Lung (tissue), 13 donors: ENCODE results near the gene PCAT6. TPM values are rescaled to one million over a fixed set of nuclear protein-coding genes. Genes with fewer than 3 reads are reported as not detected.
A peak's percentile ranks its signal among the peaks of the same experiment; 100 is the strongest.

Source experiments
- ATAC-seq: fragments of 200-7000 bp; cut with Tn5 transposase; one replicate; pipeline ENCODE4 v1.9.1; 2020; ENCODE audit warnings: moderate number of reproducible peaks; ENCODE audit not compliant: insufficient read depth, low FRiP score
- DNase-seq, 3 donors: peaks; one replicate each; pipeline ENCODE4 v3.0.0-alpha.2; 2013 to 2017
- H3K27ac ChIP-seq, 2 donors: one replicate each; pipeline ENCODE4 v1.5.1; 2013; ENCODE audit warnings: mild to moderate bottlenecking in 2 of 2, moderate library complexity in 2 of 2, control low read depth in 1 of 2, inconsistent platforms in 1 of 2, low read depth in 1 of 2, low read length in 1 of 2
- H3K27me3 ChIP-seq, 3 donors: one replicate each; pipeline ENCODE4 v1.5.1; 2013; ENCODE audit warnings: low read length in 2 of 3; ENCODE audit not compliant: control insufficient read depth in 3 of 3, insufficient read depth in 3 of 3
- H3K36me3 ChIP-seq, 4 donors: one replicate each; pipeline ENCODE4 v1.5.1; 2013; ENCODE audit warnings: low read length in 4 of 4, mild to moderate bottlenecking in 1 of 4, moderate library complexity in 1 of 4; ENCODE audit not compliant: control insufficient read depth in 4 of 4, insufficient read depth in 4 of 4
- H3K4me1 ChIP-seq, 5 donors: one replicate each; pipeline ENCODE4 v1.5.1; 2013; ENCODE audit warnings: low read length in 5 of 5, mild to moderate bottlenecking in 2 of 5, moderate library complexity in 1 of 5; ENCODE audit not compliant: control insufficient read depth in 5 of 5, insufficient read depth in 5 of 5
- H3K4me3 ChIP-seq: one replicate; pipeline ENCODE4 v1.5.1; 2013; ENCODE audit warnings: mild to moderate bottlenecking, control low read depth, moderate library complexity
- H3K9ac ChIP-seq, 2 donors: one replicate each; pipeline ENCODE4 v1.5.1; 2013; ENCODE audit warnings: low read length in 2 of 2, control low read depth in 1 of 2; ENCODE audit not compliant: insufficient read depth in 1 of 2
- H3K9me3 ChIP-seq, 4 donors: one replicate each; pipeline ENCODE4 v1.5.1; 2013; ENCODE audit warnings: low read length in 3 of 4, mild to moderate bottlenecking in 1 of 4, moderate library complexity in 1 of 4; ENCODE audit not compliant: control insufficient read depth in 4 of 4, insufficient read depth in 3 of 4
- WGBS, 2 donors: extraction: QIAGEN DNeasy Blood & Tissue Kit; methylation state at CpG; one replicate each; pipeline ENCODE4 v1.1.7; 2013; 5-methylcytosine and 5-hydroxymethylcytosine counted together
- polyA plus RNA-seq, 2 donors: library from polyadenylated mRNA; stranded (reverse); fragments of 200-250 nt; gene quantifications; one replicate each; pipeline ENCODE4 v1.2.1, GENCODE V29; 2013
- small RNA-seq: library from RNA; depleted of rRNA; stranded (forward); fragments of <200 nt; gene quantifications from one replicate; pipeline ENCODE3, GENCODE V24; 2014; ENCODE audit warnings: low replicate concordance
- total RNA-seq, 2 donors: library from RNA; depleted of rRNA in 1 of 2; stranded (reverse); fragments of >200 nt in 1 of 2; gene quantifications; one replicate each; pipeline ENCODE4 v1.2.1, GENCODE V29; 2014 to 2021
- TF ChIP-seq, protein P1 (sequence below): IDR thresholded peaks from 2 replicates; pipeline ENCODE4 v1.5.1; 2012; ENCODE audit warnings: mild to moderate bottlenecking; ENCODE audit errors: control extremely low read depth, extremely low read depth
- donor health status: control.
- donor health status: control.
- donor health status: Bipolar disorder and iron deficiency.
- donor health status: healthy.
- donor health status: DM: yes; HTN: yes; CAD: no.

PCAT6 gene
- total and polyA plus RNA-seq, 4 donors, result 0.84 to 1.8 (median 1.3) TPM; not detected in 1

DNA sequence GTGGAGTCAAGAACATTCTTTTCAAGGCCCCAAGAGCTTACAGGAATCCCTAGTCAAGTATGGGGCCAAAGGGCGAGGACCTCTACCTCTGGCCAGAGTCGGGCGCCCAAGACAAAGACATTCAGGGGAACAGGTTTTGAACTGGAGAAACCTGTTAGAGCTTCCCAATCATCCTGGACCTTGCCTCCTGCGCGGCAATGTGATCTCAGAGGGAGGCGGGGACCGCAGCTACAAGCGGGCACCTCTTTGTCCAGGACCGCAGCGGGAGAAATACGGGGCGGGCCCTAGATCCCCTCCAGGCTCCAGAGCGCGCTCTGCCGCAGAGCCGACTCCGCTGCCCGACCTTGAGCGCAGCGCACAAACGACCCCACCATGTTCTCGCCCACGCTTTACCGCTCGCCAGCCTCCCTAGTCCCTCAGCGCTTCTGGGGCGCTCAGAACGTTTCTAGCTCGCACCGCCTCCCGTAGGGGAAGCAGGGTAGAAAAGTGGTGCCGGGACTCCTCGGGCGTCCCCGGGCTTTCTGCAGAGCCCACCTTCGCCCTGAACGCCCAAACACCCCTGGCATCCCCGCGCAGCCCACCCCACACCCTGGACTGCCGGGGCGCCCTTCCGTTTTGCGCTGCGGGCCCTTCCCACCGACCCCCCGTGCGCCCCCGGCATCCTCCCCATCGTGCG lies 50.1 kb downstream of the PCAT6 start:
- ATAC-seq (peak; percentile 73), DNase-seq (peak; percentile 74 to 80 (median 80))
- 2 to 3% methylated on average over 49 to 50 of the region's 50 CpGs for WGBS, 2 donors
- peak overlapping the region in 1 of 2 donors; percentile 7 for H3K27ac ChIP-seq
- TF ChIP-seq, protein P1, sequence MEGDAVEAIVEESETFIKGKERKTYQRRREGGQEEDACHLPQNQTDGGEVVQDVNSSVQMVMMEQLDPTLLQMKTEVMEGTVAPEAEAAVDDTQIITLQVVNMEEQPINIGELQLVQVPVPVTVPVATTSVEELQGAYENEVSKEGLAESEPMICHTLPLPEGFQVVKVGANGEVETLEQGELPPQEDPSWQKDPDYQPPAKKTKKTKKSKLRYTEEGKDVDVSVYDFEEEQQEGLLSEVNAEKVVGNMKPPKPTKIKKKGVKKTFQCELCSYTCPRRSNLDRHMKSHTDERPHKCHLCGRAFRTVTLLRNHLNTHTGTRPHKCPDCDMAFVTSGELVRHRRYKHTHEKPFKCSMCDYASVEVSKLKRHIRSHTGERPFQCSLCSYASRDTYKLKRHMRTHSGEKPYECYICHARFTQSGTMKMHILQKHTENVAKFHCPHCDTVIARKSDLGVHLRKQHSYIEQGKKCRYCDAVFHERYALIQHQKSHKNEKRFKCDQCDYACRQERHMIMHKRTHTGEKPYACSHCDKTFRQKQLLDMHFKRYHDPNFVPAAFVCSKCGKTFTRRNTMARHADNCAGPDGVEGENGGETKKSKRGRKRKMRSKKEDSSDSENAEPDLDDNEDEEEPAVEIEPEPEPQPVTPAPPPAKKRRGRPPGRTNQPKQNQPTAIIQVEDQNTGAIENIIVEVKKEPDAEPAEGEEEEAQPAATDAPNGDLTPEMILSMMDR, result no peak
- H3K27me3 ChIP-seq, result no peaks in the 10 kb centered on the region
- no peaks in the 10 kb centered on the region for H3K9me3 ChIP-seq
- H3K4me3 ChIP-seq, result peak overlapping the region; percentile 59
- no peak overlapping the region for H3K9ac ChIP-seq
- H3K36me3 ChIP-seq, result no peaks in the 10 kb centered on the region
- H3K4me1 ChIP-seq, result peaks cover 0 to 18% (median 8%) of the 10 kb centered on the region in 5 donors

Small RNA genes within 50 kb of the gene (small RNA-seq; reads per million reads assigned to genes)
- gene AC098934.3, result not detected

Other genes starting within 250 kb of the PCAT6 start
- gene SYT2, start 100.5 kb upstream of the PCAT6 start, total RNA-seq, result under 1 TPM; 0.03 to 0.23 TPM
- gene SYT2, start 100.5 kb upstream of the PCAT6 start, polyA plus RNA-seq, result under 1 TPM; 0.01 to 0.02 TPM
- gene KDM5B, start 2.5 kb upstream of the PCAT6 start, total RNA-seq, result 100 to 1,000 TPM in 1 of 2 donors, 10 to 100 TPM in 1; 51.1 to 247 TPM
- gene KDM5B, start 2.5 kb upstream of the PCAT6 start, polyA plus RNA-seq, result 10 to 100 TPM; 11.2 to 12.1 TPM
- gene RABIF, start 78.2 kb downstream of the PCAT6 start, total RNA-seq, result 10 to 100 TPM in 1 of 2 donors, 1 to 10 TPM in 1; 6.2 to 10.3 TPM
- 1 to 10 TPM; 7.6 to 8.8 TPM for gene RABIF, start 78.2 kb downstream of the PCAT6 start, polyA plus RNA-seq
- 10 to 100 TPM; 24.6 to 25.6 TPM for gene KLHL12, start 116.3 kb downstream of the PCAT6 start, total RNA-seq
- 10 to 100 TPM; 12.4 to 20.4 TPM for gene KLHL12, start 116.3 kb downstream of the PCAT6 start, polyA plus RNA-seq
- 100 to 1,000 TPM in 1 of 2 donors, 10 to 100 TPM in 1; 96.5 to 119 TPM for gene ADIPOR1, start 147.4 kb downstream of the PCAT6 start, total RNA-seq
- 100 to 1,000 TPM in 1 of 2 donors, 10 to 100 TPM in 1; 95.2 to 125 TPM for gene ADIPOR1, start 147.4 kb downstream of the PCAT6 start, polyA plus RNA-seq
- 10 to 100 TPM; 47.3 to 77.9 TPM for gene CYB5R1, start 156.3 kb downstream of the PCAT6 start, total RNA-seq
- gene CYB5R1, start 156.3 kb downstream of the PCAT6 start, polyA plus RNA-seq, result 10 to 100 TPM; 45.9 to 67.5 TPM
- gene TMEM183A, start 196.4 kb downstream of the PCAT6 start, total RNA-seq, result 10 to 100 TPM; 55.5 to 63.9 TPM
- gene TMEM183A, start 196.4 kb downstream of the PCAT6 start, polyA plus RNA-seq, result 10 to 100 TPM; 29.4 to 47.9 TPM
- 1 to 10 TPM; 1.3 to 5.1 TPM for gene PPFIA4, start 215.5 kb downstream of the PCAT6 start, total RNA-seq
- gene PPFIA4, start 215.5 kb downstream of the PCAT6 start, polyA plus RNA-seq, result under 1 TPM; 0.30 to 0.64 TPM